NB4 (cell line): Measurements from ENCODE around the gene EGR2.

Source experiments
- POLR2A ChIP-seq: IDR thresholded peaks from 2 replicates; pipeline ENCODE4 v1.6.1; 2011; ENCODE audit warnings: mild to moderate bottlenecking; ENCODE audit not compliant: insufficient read length; ENCODE audit errors: extremely low read depth
- TF ChIP-seq, protein P1 (sequence below): IDR thresholded peaks from one replicate; pipeline ENCODE4 v1.5.1; 2012; ENCODE audit warnings: low read depth, low read length
- TF ChIP-seq, protein P2 (sequence below): IDR thresholded peaks from 2 replicates; pipeline ENCODE4 v1.6.1; 2011; ENCODE audit warnings: low read depth, low read length

DNA sequence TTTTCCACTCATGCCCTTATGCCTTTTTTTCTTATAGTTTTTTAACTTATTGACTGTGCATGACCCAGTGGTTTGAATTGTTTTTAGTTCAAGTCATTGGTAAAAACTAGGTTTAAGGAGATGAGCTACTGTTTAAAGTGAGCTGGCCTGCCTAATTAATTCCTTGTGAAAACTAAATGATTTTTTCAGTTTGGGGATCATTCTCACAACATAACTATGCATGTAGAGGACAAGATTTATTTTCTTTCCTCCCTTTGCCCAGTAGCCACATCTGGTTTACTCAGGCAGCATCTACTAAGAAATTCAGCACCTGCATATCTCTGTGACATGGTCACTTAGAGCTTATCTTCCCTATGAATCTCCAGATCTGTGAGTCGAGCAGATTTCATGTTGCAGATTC lies 9.9 kb downstream of the EGR2 start:
- TF ChIP-seq, protein P1, sequence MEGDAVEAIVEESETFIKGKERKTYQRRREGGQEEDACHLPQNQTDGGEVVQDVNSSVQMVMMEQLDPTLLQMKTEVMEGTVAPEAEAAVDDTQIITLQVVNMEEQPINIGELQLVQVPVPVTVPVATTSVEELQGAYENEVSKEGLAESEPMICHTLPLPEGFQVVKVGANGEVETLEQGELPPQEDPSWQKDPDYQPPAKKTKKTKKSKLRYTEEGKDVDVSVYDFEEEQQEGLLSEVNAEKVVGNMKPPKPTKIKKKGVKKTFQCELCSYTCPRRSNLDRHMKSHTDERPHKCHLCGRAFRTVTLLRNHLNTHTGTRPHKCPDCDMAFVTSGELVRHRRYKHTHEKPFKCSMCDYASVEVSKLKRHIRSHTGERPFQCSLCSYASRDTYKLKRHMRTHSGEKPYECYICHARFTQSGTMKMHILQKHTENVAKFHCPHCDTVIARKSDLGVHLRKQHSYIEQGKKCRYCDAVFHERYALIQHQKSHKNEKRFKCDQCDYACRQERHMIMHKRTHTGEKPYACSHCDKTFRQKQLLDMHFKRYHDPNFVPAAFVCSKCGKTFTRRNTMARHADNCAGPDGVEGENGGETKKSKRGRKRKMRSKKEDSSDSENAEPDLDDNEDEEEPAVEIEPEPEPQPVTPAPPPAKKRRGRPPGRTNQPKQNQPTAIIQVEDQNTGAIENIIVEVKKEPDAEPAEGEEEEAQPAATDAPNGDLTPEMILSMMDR, result no peak
- TF ChIP-seq POLR2A, result no peak
- TF ChIP-seq, protein P2, sequence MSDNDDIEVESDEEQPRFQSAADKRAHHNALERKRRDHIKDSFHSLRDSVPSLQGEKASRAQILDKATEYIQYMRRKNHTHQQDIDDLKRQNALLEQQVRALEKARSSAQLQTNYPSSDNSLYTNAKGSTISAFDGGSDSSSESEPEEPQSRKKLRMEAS, result no peak
